Esophagus squamous epithelium (tissue), 5 donors: ENCODE measurements around the gene NME7. TPM values are rescaled to one million over a fixed set of nuclear protein-coding genes. Genes with fewer than 3 reads are reported as not detected.

ENCODE experiments used
- DNase-seq: peaks from one replicate; lab custom pipeline; 2025; lab: John Stamatoyannopoulos, UW
- H3K27ac ChIP-seq, 4 donors: fragments of 200-600 bp; sonication (generic); one replicate each; pipeline ENCODE4 v1.5.1; 2016 to 2019; ENCODE audit warnings: mild to moderate bottlenecking in 1 of 4
- H3K27me3 ChIP-seq, 4 donors: fragments of 200-600 bp; sonication (generic); 1 replicate in 3 of 4; 2 replicates in 1 of 4; pipeline versions ENCODE4 v1.5.1 to v1.6.0; 2017 to 2021; ENCODE audit warnings: antibody characterized with exemption in 1 of 4
- H3K36me3 ChIP-seq, 3 donors: fragments of 200-600 bp; sonication (generic); one replicate each; pipeline ENCODE4 v1.5.1; 2016 to 2019
- H3K4me1 ChIP-seq, 3 donors: fragments of 200-600 bp; sonication (generic); one replicate each; pipeline ENCODE4 v1.5.1; 2017 to 2019
- H3K4me3 ChIP-seq, 4 donors: fragments of 200-600 bp; sonication (generic); 1 replicate in 3 of 4; 2 replicates in 1 of 4; pipeline ENCODE4 v1.5.1; 2016 to 2019; ENCODE audit warnings: mild to moderate bottlenecking in 2 of 4, moderate library complexity in 1 of 4
- H3K9me3 ChIP-seq, 3 donors: fragments of 200-600 bp; sonication (generic); one replicate each; pipeline ENCODE4 v1.5.1; 2016 to 2019
- CTCF ChIP-seq, 6 experiments: fragments of 450-650 bp in 4 of 6; fragments of 200-600 bp in 2 of 6; sonication (generic) in 2 of 6; IDR thresholded peaks; one replicate each; pipeline ENCODE4 v1.5.1; 2016 to 2019; ENCODE audit warnings: antibody characterized with exemption in 6 of 6, mild to moderate bottlenecking in 4 of 6, moderate library complexity in 4 of 6
- POLR2A ChIP-seq, 4 donors: fragments of 450-650 bp; IDR thresholded peaks; one replicate each; pipeline ENCODE4 v1.6.1; 2017; ENCODE audit warnings: antibody characterized with exemption in 4 of 4, mild to moderate bottlenecking in 4 of 4, moderate library complexity in 3 of 4
- WGBS, 2 donors: methylation state at CpG; one replicate each; pipeline ENCODE4 v1.1.5; 2018; 5-methylcytosine and 5-hydroxymethylcytosine counted together
- intact Hi-C: fragments of 100-400 bp; cut with DNase I; formaldehyde crosslinking; loops from one replicate; pipeline ENCODE4 v1.15.0; 2022
- total RNA-seq, 4 donors: library from RNA; depleted of rRNA; stranded (reverse); fragments of >200 nt; gene quantifications; one replicate each; pipeline ENCODE4 v1.1.0, GENCODE V29; 2016
- donor health status: DM: yes; HTN: yes; CAD: no.

NME7 gene
- total RNA-seq, 4 donors from 2014 or later: 5.7 to 10.7 (median 7.4) TPM

GRCh38 chr1:169090308-169090899, 277.2 kb downstream of the NME7 start:
- H3K36me3 ChIP-seq: no peaks in the 10 kb centered on the region
- no peak for DNase-seq
- no peak overlapping the region for H3K27ac ChIP-seq
- peaks cover 0 to 7% (median 0%) of the 10 kb centered on the region in 3 donors for H3K4me1 ChIP-seq
- H3K27me3 ChIP-seq: no peaks in the 10 kb centered on the region
- intact Hi-C loops: no loop called here
- TF ChIP-seq POLR2A (IDR thresholded peaks at IDR 0.05) (no peak), CTCF (IDR thresholded peaks at IDR 0.05) (no peak)
- no peak overlapping the region for H3K4me3 ChIP-seq
- H3K9me3 ChIP-seq: no peaks in the 10 kb centered on the region
- 65 to 75% methylated on average over 4 of the region's 4 CpGs for WGBS, 2 donors

GRCh38 chr1:169089776-169090175, 277.8 kb downstream of the NME7 start:
- no peak for DNase-seq
- Histone ChIP-seq H3K4me1 (peaks cover 0 to under 1% (median 0%) of the 10 kb centered on the region in 3 donors), H3K4me3 (no peak overlapping the region), H3K9me3 (no peaks in the 10 kb centered on the region), H3K27ac (no peak overlapping the region), H3K36me3 (no peaks in the 10 kb centered on the region), H3K27me3 (no peaks in the 10 kb centered on the region)
- intact Hi-C loops: no loop called here
- 54 to 68% methylated on average over 2 of the region's 2 CpGs for WGBS, 2 donors
- TF ChIP-seq POLR2A (IDR thresholded peaks at IDR 0.05) (no peak), CTCF (IDR thresholded peaks at IDR 0.05) (no peak)

GRCh38 chr1:169087876-169088275, 279.7 kb downstream of the NME7 start:
- Histone ChIP-seq H3K4me3 (no peak overlapping the region), H3K4me1 (no peaks in the 10 kb centered on the region), H3K27ac (no peak overlapping the region), H3K36me3 (no peaks in the 10 kb centered on the region), H3K9me3 (no peaks in the 10 kb centered on the region), H3K27me3 (no peaks in the 10 kb centered on the region)
- TF ChIP-seq POLR2A (IDR thresholded peaks at IDR 0.05) (no peak), CTCF (IDR thresholded peaks at IDR 0.05) (no peak)
- intact Hi-C loops: no loop called here
- DNase-seq: no peak
- 85 to 90% methylated on average over 4 of the region's 4 CpGs for WGBS, 2 donors

DNA sequence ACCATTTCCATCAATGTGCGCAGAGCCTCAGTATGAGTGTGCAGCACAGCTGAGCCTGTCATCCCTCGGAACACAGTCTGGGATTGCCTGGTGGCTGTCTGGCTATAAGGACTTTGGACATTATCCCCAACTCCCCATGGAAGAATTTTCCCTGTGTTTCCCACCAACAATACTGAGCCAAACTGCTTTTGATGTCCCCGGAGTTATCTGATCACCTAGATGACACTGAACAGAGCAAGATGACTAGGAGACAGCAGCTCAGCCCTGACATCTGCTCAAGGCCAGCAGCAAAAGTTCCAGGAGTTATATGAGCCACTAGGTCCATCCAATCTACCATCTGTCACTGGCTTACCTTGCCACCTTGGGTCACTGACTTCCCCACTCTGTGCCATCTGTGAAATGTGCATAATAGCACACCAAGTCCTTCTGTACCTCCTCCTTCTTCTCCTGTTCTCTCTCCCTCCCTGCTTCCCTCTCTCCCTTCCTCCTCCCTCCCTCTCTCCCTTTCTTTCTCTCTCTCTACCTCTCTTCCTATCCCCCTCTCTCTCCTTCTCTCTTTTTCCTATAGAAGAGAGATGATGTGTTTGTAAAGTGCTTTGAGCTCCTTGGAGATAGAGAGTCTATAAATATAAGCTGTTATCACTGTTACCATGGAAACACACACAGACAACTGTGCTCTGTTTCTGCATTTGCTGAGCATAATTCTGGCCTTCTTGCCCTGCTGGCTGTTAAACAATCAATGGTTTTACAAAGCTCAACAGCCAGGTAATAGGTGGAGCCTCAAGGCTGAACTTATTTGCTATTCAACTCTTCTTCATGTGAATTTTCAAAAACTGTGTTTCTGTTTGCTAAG, 280.8 kb downstream of the NME7 start:
- Histone ChIP-seq H3K4me3 (no peak overlapping the region), H3K27ac (no peak overlapping the region), H3K9me3 (no peaks in the 10 kb centered on the region), H3K36me3 (no peaks in the 10 kb centered on the region), H3K4me1 (no peaks in the 10 kb centered on the region), H3K27me3 (no peaks in the 10 kb centered on the region)
- WGBS, 2 donors: 86 to 95% methylated on average over 3 of the region's 3 CpGs
- intact Hi-C loops: no loop called here
- DNase-seq: no peak
- no peak for TF ChIP-seq POLR2A (IDR thresholded peaks at IDR 0.05)
- no peak for TF ChIP-seq CTCF (IDR thresholded peaks at IDR 0.05)

- intact Hi-C loops: no loop called here
- DNase-seq: no peak
- Histone ChIP-seq H3K27ac (no peak overlapping the region), H3K4me3 (no peak overlapping the region), H3K9me3 (no peaks in the 10 kb centered on the region), H3K36me3 (no peaks in the 10 kb centered on the region), H3K27me3 (no peaks in the 10 kb centered on the region), H3K4me1 (no peaks in the 10 kb centered on the region)
- TF ChIP-seq POLR2A (IDR thresholded peaks at IDR 0.05): no peak
- TF ChIP-seq CTCF (IDR thresholded peaks at IDR 0.05): no peak
- WGBS, 2 donors: 70 to 71% methylated on average over 1 to 2 of the region's 2 CpGs
Measured at GRCh38 chr1:169085911-169086310, 281.7 kb downstream of the NME7 start.
